ENCODE data around the gene ARSG. TPM values are rescaled to one million over a fixed set of nuclear protein-coding genes. Genes with fewer than 3 reads are reported as not detected.

Gene ARSG
- total and polyA plus RNA-seq, 2 of the 8 experiments (the other 6 are each of a cell fraction or from before 2014, with no cell fraction given): 3.3 to 4.0 TPM

- H3K4me1 ChIP-seq (replicated peaks in 1 of 4; ENCODE audit: control insufficient read depth in 3 of 4, insufficient read depth in 4 of 4, low read length in 3 of 4): peaks cover 16 to 38% (median 24%) of the 10 kb centered on the region in 4 experiments
- no peak overlapping the region for H2AFZ ChIP-seq (ENCODE audit: low read length)
- H3K23ac ChIP-seq (ENCODE audit: insufficient read length): no peak overlapping the region
- no peak for TF ChIP-seq FOSL1 (IDR thresholded peaks at IDR 0.05; ENCODE audit: insufficient read depth, low read depth, low read length)
- no peak for TF ChIP-seq POLR2AphosphoS5 (IDR thresholded peaks at IDR 0.05; ENCODE audit: low read depth, low read length)
- no peak for TF ChIP-seq MAFK (IDR thresholded peaks at IDR 0.05; ENCODE audit: low read depth, low read length)
- TF ChIP-seq GTF2F1 (IDR thresholded peaks at IDR 0.05; ENCODE audit: borderline replicate concordance, low read depth, low read length): no peak
- TF ChIP-seq CHD2 (IDR thresholded peaks at IDR 0.05; ENCODE audit: low read length): no peak
- no peak for TF ChIP-seq EGR1 (IDR thresholded peaks at IDR 0.05; ENCODE audit: borderline replicate concordance, low read depth, low read length)
- TF ChIP-seq TCF12 (IDR thresholded peaks at IDR 0.05; ENCODE audit: low read depth, low read length): no peak
- TF ChIP-seq SP4 (IDR thresholded peaks at IDR 0.05; ENCODE audit: low read length): no peak
- TF ChIP-seq E2F6 (IDR thresholded peaks at IDR 0.05): no peak
- TF ChIP-seq RBBP5 (IDR thresholded peaks at IDR 0.05; ENCODE audit: borderline replicate concordance, low read depth, low read length): no peak
- TF ChIP-seq JUND (IDR thresholded peaks at IDR 0.05; ENCODE audit: low read length): no peak
- no peak for TF ChIP-seq KDM5A (IDR thresholded peaks at IDR 0.05; ENCODE audit: low read length)
- no peak for TF ChIP-seq TEAD4 (IDR thresholded peaks at IDR 0.05; ENCODE audit: low read depth, low read length)
- TF ChIP-seq BACH1 (IDR thresholded peaks at IDR 0.05; ENCODE audit: low read length): no peak
- TF ChIP-seq CBX5 (IDR thresholded peaks at IDR 0.05; ENCODE audit: low read depth, low read length): no peak
- TF ChIP-seq TAF7 (optimal IDR thresholded peaks at IDR 0.05; ENCODE audit: borderline replicate concordance, low read depth, low read length): no peak
- no peak overlapping the region for H3K4me3 ChIP-seq (ENCODE audit: extremely low read depth in 1 of 4, insufficient read depth in 2 of 4, low read depth in 3 of 4, low read length in 4 of 4)
- H3K9ac ChIP-seq (replicated peaks in 1 of 4; ENCODE audit: extremely low read depth in 1 of 4, low read depth in 3 of 4, low read length in 3 of 4): no peak overlapping the region
- H2BK120ac ChIP-seq (replicated peaks; ENCODE audit: low read depth, low read length): no peak overlapping the region
- H3K4ac ChIP-seq (replicated peaks; ENCODE audit: insufficient read length, low read depth, low read length): no peak overlapping the region
- H3K36me3 ChIP-seq (ENCODE audit: control insufficient read depth in 2 of 4, insufficient read depth in 4 of 4, low read length in 3 of 4): no peaks in the 10 kb centered on the region
- H3K4me2 ChIP-seq (ENCODE audit: insufficient read depth in 1 of 2, low read depth in 2 of 2, low read length in 2 of 2): no peak overlapping the region
- H4K20me1 ChIP-seq (replicated peaks in 1 of 2; ENCODE audit: control insufficient read depth in 1 of 2, insufficient read depth in 2 of 2, low read length in 2 of 2): no peaks in the 10 kb centered on the region
- DNase-seq (ENCODE audit: low read depth in 1 of 2, low spot score in 2 of 2) (no peak), FAIRE-seq (no peak)
- ChIA-PET POLR2A (ENCODE audit: partially characterized antibody) (no interaction called here), CTCF (ENCODE audit: partially characterized antibody) (no interaction called here)
- no peaks in the 10 kb centered on the region for H3K9me3 ChIP-seq (ENCODE audit: insufficient read depth in 2 of 2, low read depth in 1 of 2, low read length in 1 of 2)
- no peak overlapping the region for H3K18ac ChIP-seq (ENCODE audit: extremely low read depth, low read length)
- no peak overlapping the region for H3K56ac ChIP-seq (replicated peaks; ENCODE audit: insufficient read length, low read depth, low read length)
- no peak overlapping the region for H4K8ac ChIP-seq (ENCODE audit: extremely low read depth, insufficient read depth, low read length)
- H4K5ac ChIP-seq (ENCODE audit: insufficient read length, low read depth, low read length): no peak overlapping the region
- H3K23me2 ChIP-seq (ENCODE audit: low read depth, low read length): no peaks in the 10 kb centered on the region
- H3K14ac ChIP-seq (ENCODE audit: insufficient read length): no peak overlapping the region
- no peak overlapping the region for H4K91ac ChIP-seq (replicated peaks; ENCODE audit: insufficient read length, low read length)
- H3K27me3 ChIP-seq (replicated peaks in 1 of 4; ENCODE audit: control insufficient read depth in 3 of 4, extremely low read depth in 1 of 4, insufficient read depth in 3 of 4, low read length in 3 of 4): peaks cover 0 to 1% (median 0%) of the 10 kb centered on the region in 4 experiments; a peak in 1 of 7 replicates
- H3K27ac ChIP-seq (ENCODE audit: low read depth, low read length): no peak overlapping the region
- no peak overlapping the region for H2AK5ac ChIP-seq (ENCODE audit: low read depth, low read length)
- no peaks in the 10 kb centered on the region; a peak in 1 of 4 replicates for H3K79me2 ChIP-seq (ENCODE audit: control insufficient read depth in 1 of 2, insufficient read depth in 2 of 2, low read length in 2 of 2)
- no peak overlapping the region for H2BK5ac ChIP-seq (ENCODE audit: low read depth, low read length)
- no peak overlapping the region for H2BK20ac ChIP-seq (ENCODE audit: low read length)
- no peak overlapping the region for H2BK12ac ChIP-seq (ENCODE audit: low read depth, low read length)
- H3K79me1 ChIP-seq (ENCODE audit: low read depth, low read length): no peaks in the 10 kb centered on the region
- no peak overlapping the region for H2BK15ac ChIP-seq (ENCODE audit: low read length)
These were observed 7.3 kb downstream of the ARSG start for GRCh38 chr17:68298601-68299000.

All from H1 (cell line).